NCI-H128 (cell line): ENCODE data around the gene RPS18.
A peak's percentile ranks its signal among the peaks of the same experiment; 100 is the strongest.
"Not testable (repeated sequence)": the region's sequence is repeated elsewhere in the genome, so short reads cannot be mapped to it uniquely, and the experiment has no call there.

Experiments
- DNase-seq: peaks from one replicate; lab custom pipeline; 2025; ENCODE audit not compliant: unreplicated experiment; lab: John Stamatoyannopoulos, UW

The RPS18 gene

GRCh38 chr6:33271468-33272274, at the start of gene RPS18, which contains the start of gene VPS52:
Gene RPS18 (plus strand): TSS chr6:33272075. CDS start chr6:33272120, 45 bp downstream.
Gene VPS52 (minus strand): TSS chr6:33271876. CDS start chr6:33271675, 201 bp downstream.
- peak; percentile 97 for DNase-seq

- DNase-seq: not testable (repeated sequence)
These were observed 45.3 kb upstream of the RPS18 start for GRCh38 chr6:33226503-33227120.

- DNase-seq: no peak
These were observed 36.6 kb upstream of the RPS18 start for GRCh38 chr6:33235221-33235634.

GRCh38 chr6:33236328-33236727, 35.5 kb upstream of the RPS18 start:
- DNase-seq: no peak

- no peak for DNase-seq
These were observed 35.0 kb upstream of the RPS18 start for GRCh38 chr6:33236852-33237251.

GRCh38 chr6:33237741-33238140, 34.1 kb upstream of the RPS18 start:
- no peak for DNase-seq

- DNase-seq: no peak
These were observed 29.9 kb upstream of the RPS18 start for GRCh38 chr6:33241968-33242367.

GRCh38 chr6:33243476-33243875, 28.4 kb upstream of the RPS18 start:
- DNase-seq: no peak

GRCh38 chr6:33247977-33248642, 23.8 kb upstream of the RPS18 start:
- peak; percentile 66 for DNase-seq

- no peak for DNase-seq
These were observed 23.3 kb upstream of the RPS18 start for GRCh38 chr6:33248643-33248931.

- peak; percentile 98 for DNase-seq
These were observed 22.7 kb upstream of the RPS18 start for GRCh38 chr6:33248932-33249731.

- no peak for DNase-seq
These were observed 21.9 kb upstream of the RPS18 start for GRCh38 chr6:33249732-33250630.

GRCh38 chr6:33250731-33251130, 21.1 kb upstream of the RPS18 start:
- DNase-seq: no peak

- no peak for DNase-seq
These were observed 20.4 kb upstream of the RPS18 start for GRCh38 chr6:33251395-33252012.

GRCh38 chr6:33252759-33253158, 19.1 kb upstream of the RPS18 start:
- DNase-seq: no peak

GRCh38 chr6:33254591-33254990, 17.3 kb upstream of the RPS18 start:
- no peak for DNase-seq

- no peak for DNase-seq
These were observed 12.8 kb upstream of the RPS18 start for GRCh38 chr6:33259032-33259431.

GRCh38 chr6:33262490-33262889, 9.4 kb upstream of the RPS18 start:
- DNase-seq: not testable (repeated sequence)

GRCh38 chr6:33264015-33264414, 7.9 kb upstream of the RPS18 start:
- no peak for DNase-seq

- DNase-seq: no peak
These were observed 783 bp upstream of the RPS18 start for GRCh38 chr6:33271117-33271467.
